OCI-LY3 (cell line): ENCODE measurements around the gene KAT14.

Experiments used
- CTCF ChIP-seq: fragments of 200-600, 300-600 bp; sonication (generic); IDR thresholded peaks from 2 replicates; pipeline ENCODE4 v1.5.1; 2014; ENCODE audit warnings: antibody characterized with exemption, low read length, low read depth
- EZH2phosphoT487 ChIP-seq: fragments of 200-600 bp; shearing (Covaris generic); IDR thresholded peaks from 2 replicates; pipeline ENCODE4 v1.6.1; 2018; ENCODE audit warnings: antibody characterized with exemption, mixed run types, low read depth

- no peak for TF ChIP-seq CTCF
- TF ChIP-seq EZH2phosphoT487, result no peak
These were observed 75.3 kb downstream of the KAT14 start for GRCh38 chr20:18213002-18213401.
